HepG2 (cell line): ENCODE data around the gene ANKRD35. TPM values are rescaled to one million over a fixed set of nuclear protein-coding genes. Genes with fewer than 3 reads are reported as not detected.

Source experiments
- ETS1 ChIP-seq: sonication (generic); formaldehyde crosslinking; IDR thresholded peaks from 2 replicates; pipeline ENCODE4 v1.4.0; 2020; ENCODE audit warnings: missing genetic modification reagents
- FOXC1 ChIP-seq: sonication (generic); formaldehyde crosslinking; IDR thresholded peaks from 2 replicates; pipeline ENCODE4 v1.8.0; 2022; ENCODE audit warnings: mild to moderate bottlenecking, missing genetic modification reagents, borderline replicate concordance
- IRF2 ChIP-seq: IDR thresholded peaks from 2 replicates; pipeline ENCODE4 v1.6.1; 2018; ENCODE audit warnings: missing genetic modification reagents, missing compliant biosample characterization
- MAZ ChIP-seq, 2 experiments: sonication (generic) in 1 of 2; formaldehyde crosslinking in 1 of 2; IDR thresholded peaks; 2 replicates each; pipeline versions ENCODE4 v1.5.0 to v1.6.1; 2012 to 2020; ENCODE audit warnings: low read depth in 2 of 2, mild to moderate bottlenecking in 2 of 2, borderline replicate concordance in 1 of 2, improper control_type of control experiment in 1 of 2, low read length in 1 of 2, missing genetic modification reagents in 1 of 2, moderate library complexity in 1 of 2
- NFRKB ChIP-seq: fragments of 450-650 bp; IDR thresholded peaks from 2 replicates; pipeline ENCODE4 v1.6.1; 2017
- PBX2 ChIP-seq: IDR thresholded peaks from 2 replicates; pipeline ENCODE4 v1.6.1; 2016; ENCODE audit warnings: control low read depth
- ZC3H4 ChIP-seq: sonication (generic); formaldehyde crosslinking; IDR thresholded peaks from 2 replicates; pipeline ENCODE4 v1.4.0; 2020; ENCODE audit warnings: missing genetic modification reagents, borderline replicate concordance
- ZNF549 ChIP-seq: sonication (generic); formaldehyde crosslinking; IDR thresholded peaks from 2 replicates; pipeline ENCODE4 v1.5.0; 2020; ENCODE audit warnings: missing genetic modification reagents
- ZNF703 ChIP-seq: sonication (generic); formaldehyde crosslinking; IDR thresholded peaks from 2 replicates; pipeline ENCODE4 v1.5.1; 2020; ENCODE audit warnings: missing genetic modification reagents, mild to moderate bottlenecking, moderate library complexity, borderline replicate concordance
- polyA plus RNA-seq, 8 experiments: library from polyadenylated mRNA; depleted of rRNA in 3 of 8; stranded (reverse) in 7 of 8; unstranded in 1 of 8; fragments of >200 nt; fragmentation: Illumina TruSeq in 4 of 8; extraction: Trizol in 4 of 8; gene quantifications; 2 replicates each; pipeline versions ENCODE4 v1.2.1 to v1.2.3, GENCODE V29; 2011 to 2016; ENCODE audit warnings: low read depth in 4 of 8, missing spikeins in 1 of 8, mixed read lengths in 1 of 8; ENCODE audit not compliant: insufficient read depth in 1 of 8
- total RNA-seq, 5 experiments: library from RNA; depleted of rRNA; stranded (reverse); fragments of >200 nt; fragmentation: Illumina TruSeq; extraction: Trizol; gene quantifications; 2 replicates each; pipeline ENCODE4 v1.2.3, GENCODE V29; 2016; ENCODE audit warnings: low read depth in 1 of 5
- TF ChIP-seq, protein P1 (sequence below): IDR thresholded peaks from 2 replicates; pipeline ENCODE4 v1.6.1; 2018; ENCODE audit warnings: missing genetic modification reagents
- TF ChIP-seq, protein P2 (sequence below), 2 experiments: fragments of 450-650 bp in 1 of 2; sonication (generic) in 1 of 2; formaldehyde crosslinking in 1 of 2; IDR thresholded peaks; 2 replicates each; pipeline versions ENCODE4 v1.6.1 to v1.8.0; 2016 to 2022; ENCODE audit warnings: antibody characterized with exemption in 1 of 2, mild to moderate bottlenecking in 1 of 2, missing genetic modification reagents in 1 of 2
- TF ChIP-seq, protein P3 (sequence below): sonication (generic); formaldehyde crosslinking; IDR thresholded peaks from 2 replicates; pipeline ENCODE4 v1.4.0; 2020; ENCODE audit warnings: missing genetic modification reagents

The ANKRD35 gene
- total and polyA plus RNA-seq, 2 of the 13 experiments (the other 11 are each of a cell fraction or from before 2014, with no cell fraction given): 0.02 TPM; not detected in 1

DNA sequence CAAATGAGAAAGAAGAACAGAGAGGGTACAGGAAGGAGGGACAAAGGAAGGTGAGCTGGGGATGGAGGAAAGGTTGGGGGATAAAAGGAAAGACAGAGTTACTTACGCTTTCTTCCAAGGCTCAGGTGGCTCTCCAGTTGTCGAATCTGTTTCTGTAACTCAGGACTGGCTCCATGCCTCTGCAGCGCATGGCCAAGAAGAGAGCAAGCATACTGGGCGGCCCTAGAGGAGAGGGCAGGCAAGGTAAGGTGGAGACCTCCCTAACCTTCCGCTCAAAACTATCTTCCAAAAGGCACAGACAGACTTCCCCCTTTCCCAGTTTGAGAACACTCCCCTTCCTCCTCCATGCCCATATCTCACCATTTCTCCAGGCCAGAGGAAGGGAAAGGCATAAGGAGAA lies 31.9 kb upstream of the ANKRD35 start (continued):
- TF ChIP-seq, protein P1, sequence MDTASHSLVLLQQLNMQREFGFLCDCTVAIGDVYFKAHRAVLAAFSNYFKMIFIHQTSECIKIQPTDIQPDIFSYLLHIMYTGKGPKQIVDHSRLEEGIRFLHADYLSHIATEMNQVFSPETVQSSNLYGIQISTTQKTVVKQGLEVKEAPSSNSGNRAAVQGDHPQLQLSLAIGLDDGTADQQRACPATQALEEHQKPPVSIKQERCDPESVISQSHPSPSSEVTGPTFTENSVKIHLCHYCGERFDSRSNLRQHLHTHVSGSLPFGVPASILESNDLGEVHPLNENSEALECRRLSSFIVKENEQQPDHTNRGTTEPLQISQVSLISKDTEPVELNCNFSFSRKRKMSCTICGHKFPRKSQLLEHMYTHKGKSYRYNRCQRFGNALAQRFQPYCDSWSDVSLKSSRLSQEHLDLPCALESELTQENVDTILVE: no peak
- no peak for TF ChIP-seq NFRKB
- no peak for TF ChIP-seq ETS1 (CRISPR knock-in tag)
- no peak for TF ChIP-seq ZC3H4 (CRISPR knock-in tag)
- no peak for TF ChIP-seq ZNF549
- no peak for TF ChIP-seq ZNF703 (CRISPR knock-in tag)
- no peak for TF ChIP-seq MAZ (IDR thresholded peaks at IDR 0.05; ENCODE audit: borderline replicate concordance, low read depth, low read length)
- TF ChIP-seq MAZ (CRISPR knock-in tag; IDR thresholded peaks at IDR 0.05; ENCODE audit: low read depth): no peak
- TF ChIP-seq FOXC1 (CRISPR knock-in tag): no peak
- TF ChIP-seq IRF2 (CRISPR knock-in tag): no peak
- TF ChIP-seq, protein P2, sequence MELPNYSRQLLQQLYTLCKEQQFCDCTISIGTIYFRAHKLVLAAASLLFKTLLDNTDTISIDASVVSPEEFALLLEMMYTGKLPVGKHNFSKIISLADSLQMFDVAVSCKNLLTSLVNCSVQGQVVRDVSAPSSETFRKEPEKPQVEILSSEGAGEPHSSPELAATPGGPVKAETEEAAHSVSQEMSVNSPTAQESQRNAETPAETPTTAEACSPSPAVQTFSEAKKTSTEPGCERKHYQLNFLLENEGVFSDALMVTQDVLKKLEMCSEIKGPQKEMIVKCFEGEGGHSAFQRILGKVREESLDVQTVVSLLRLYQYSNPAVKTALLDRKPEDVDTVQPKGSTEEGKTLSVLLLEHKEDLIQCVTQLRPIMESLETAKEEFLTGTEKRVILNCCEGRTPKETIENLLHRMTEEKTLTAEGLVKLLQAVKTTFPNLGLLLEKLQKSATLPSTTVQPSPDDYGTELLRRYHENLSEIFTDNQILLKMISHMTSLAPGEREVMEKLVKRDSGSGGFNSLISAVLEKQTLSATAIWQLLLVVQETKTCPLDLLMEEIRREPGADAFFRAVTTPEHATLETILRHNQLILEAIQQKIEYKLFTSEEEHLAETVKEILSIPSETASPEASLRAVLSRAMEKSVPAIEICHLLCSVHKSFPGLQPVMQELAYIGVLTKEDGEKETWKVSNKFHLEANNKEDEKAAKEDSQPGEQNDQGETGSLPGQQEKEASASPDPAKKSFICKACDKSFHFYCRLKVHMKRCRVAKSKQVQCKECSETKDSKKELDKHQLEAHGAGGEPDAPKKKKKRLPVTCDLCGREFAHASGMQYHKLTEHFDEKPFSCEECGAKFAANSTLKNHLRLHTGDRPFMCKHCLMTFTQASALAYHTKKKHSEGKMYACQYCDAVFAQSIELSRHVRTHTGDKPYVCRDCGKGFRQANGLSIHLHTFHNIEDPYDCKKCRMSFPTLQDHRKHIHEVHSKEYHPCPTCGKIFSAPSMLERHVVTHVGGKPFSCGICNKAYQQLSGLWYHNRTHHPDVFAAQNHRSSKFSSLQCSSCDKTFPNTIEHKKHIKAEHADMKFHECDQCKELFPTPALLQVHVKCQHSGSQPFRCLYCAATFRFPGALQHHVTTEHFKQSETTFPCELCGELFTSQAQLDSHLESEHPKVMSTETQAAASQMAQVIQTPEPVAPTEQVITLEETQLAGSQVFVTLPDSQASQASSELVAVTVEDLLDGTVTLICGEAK (IDR thresholded peaks at IDR 0.05): no peak
- TF ChIP-seq, protein P2 (CRISPR knock-in tag; IDR thresholded peaks at IDR 0.05): no peak
- TF ChIP-seq PBX2: no peak
- TF ChIP-seq, protein P3, sequence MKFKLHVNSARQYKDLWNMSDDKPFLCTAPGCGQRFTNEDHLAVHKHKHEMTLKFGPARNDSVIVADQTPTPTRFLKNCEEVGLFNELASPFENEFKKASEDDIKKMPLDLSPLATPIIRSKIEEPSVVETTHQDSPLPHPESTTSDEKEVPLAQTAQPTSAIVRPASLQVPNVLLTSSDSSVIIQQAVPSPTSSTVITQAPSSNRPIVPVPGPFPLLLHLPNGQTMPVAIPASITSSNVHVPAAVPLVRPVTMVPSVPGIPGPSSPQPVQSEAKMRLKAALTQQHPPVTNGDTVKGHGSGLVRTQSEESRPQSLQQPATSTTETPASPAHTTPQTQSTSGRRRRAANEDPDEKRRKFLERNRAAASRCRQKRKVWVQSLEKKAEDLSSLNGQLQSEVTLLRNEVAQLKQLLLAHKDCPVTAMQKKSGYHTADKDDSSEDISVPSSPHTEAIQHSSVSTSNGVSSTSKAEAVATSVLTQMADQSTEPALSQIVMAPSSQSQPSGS: no peak
